Mesothelial cell of epicardium (in vitro differentiated cells): ENCODE data around the gene OR2G6. TPM values are rescaled to one million over a fixed set of nuclear protein-coding genes. Genes with fewer than 3 reads are reported as not detected.
"Not testable (repeated sequence)": the region's sequence is repeated elsewhere in the genome, so short reads cannot be mapped to it uniquely, and the experiment has no call there.

ENCODE experiments used
- DNase-seq, 2 experiments: peaks; one replicate each; pipeline ENCODE4 v3.0.0; 2021; ENCODE audit warnings: low spot score in 2 of 2; ENCODE audit not compliant: unreplicated experiment in 2 of 2
- H3K27ac Mint-ChIP-seq: 2 replicates; pipeline ENCODE4 v1.8.0; 2021; ENCODE audit warnings: mixed read lengths
- H3K27me3 Mint-ChIP-seq: 2 replicates; pipeline ENCODE4 v1.8.0; 2021; ENCODE audit warnings: low read depth, mixed read lengths
- H3K36me3 Mint-ChIP-seq: 2 replicates; pipeline ENCODE4 v1.8.0; 2021; ENCODE audit warnings: mixed read lengths
- H3K4me1 Mint-ChIP-seq: 2 replicates; pipeline ENCODE4 v1.8.0; 2021; ENCODE audit warnings: mixed read lengths
- H3K4me3 Mint-ChIP-seq: 2 replicates; pipeline ENCODE4 v1.8.0; 2021; ENCODE audit warnings: mild to moderate bottlenecking, moderate library complexity, mixed read lengths
- H3K9me3 Mint-ChIP-seq: 2 replicates; pipeline ENCODE4 v1.8.0; 2021; ENCODE audit warnings: mixed read lengths
- total RNA-seq: library from RNA; stranded (reverse); gene quantifications from 3 replicates; pipeline ENCODE4 v1.2.1, GENCODE V29; 2021
- TF ChIP-seq, protein P1 (sequence below): fragments of 200-600 bp; sonication (generic); IDR thresholded peaks from one replicate; pipeline ENCODE4 v1.5.0; 2021; ENCODE audit warnings: antibody characterized with exemption; ENCODE audit not compliant: unreplicated experiment

The OR2G6 gene
- total RNA-seq, 1 donor from 2014 or later, result 0.04 TPM

DNA sequence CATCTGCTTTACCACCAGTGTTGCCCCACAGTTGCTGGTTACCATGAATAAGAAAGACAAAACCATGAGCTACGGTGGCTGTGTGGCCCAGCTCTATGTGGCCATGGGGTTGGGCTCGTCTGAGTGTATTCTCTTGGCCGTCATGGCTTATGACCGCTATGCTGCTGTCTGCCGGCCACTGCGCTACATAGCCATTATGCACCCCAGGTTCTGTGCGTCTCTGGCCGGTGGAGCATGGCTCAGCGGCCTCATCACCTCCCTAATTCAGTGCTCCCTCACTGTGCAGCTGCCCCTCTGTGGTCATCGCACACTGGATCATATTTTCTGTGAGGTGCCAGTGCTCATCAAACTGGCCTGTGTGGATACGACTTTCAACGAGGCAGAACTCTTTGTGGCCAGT, 14.0 kb downstream of the OR2G6 start:
- Mint-ChIP-seq H3K4me3 (no peak overlapping the region), H3K27ac (no peak overlapping the region), H3K4me1 (no peaks in the 10 kb centered on the region), H3K9me3 (peaks cover 54% of the 10 kb centered on the region), H3K27me3 (no peaks in the 10 kb centered on the region), H3K36me3 (no peaks in the 10 kb centered on the region)
- TF ChIP-seq, protein P1, sequence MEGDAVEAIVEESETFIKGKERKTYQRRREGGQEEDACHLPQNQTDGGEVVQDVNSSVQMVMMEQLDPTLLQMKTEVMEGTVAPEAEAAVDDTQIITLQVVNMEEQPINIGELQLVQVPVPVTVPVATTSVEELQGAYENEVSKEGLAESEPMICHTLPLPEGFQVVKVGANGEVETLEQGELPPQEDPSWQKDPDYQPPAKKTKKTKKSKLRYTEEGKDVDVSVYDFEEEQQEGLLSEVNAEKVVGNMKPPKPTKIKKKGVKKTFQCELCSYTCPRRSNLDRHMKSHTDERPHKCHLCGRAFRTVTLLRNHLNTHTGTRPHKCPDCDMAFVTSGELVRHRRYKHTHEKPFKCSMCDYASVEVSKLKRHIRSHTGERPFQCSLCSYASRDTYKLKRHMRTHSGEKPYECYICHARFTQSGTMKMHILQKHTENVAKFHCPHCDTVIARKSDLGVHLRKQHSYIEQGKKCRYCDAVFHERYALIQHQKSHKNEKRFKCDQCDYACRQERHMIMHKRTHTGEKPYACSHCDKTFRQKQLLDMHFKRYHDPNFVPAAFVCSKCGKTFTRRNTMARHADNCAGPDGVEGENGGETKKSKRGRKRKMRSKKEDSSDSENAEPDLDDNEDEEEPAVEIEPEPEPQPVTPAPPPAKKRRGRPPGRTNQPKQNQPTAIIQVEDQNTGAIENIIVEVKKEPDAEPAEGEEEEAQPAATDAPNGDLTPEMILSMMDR, result no peak
- no peak for DNase-seq

GRCh38 chr1:248537449-248537848, 29.6 kb downstream of the OR2G6 start:
- DNase-seq, H3K27me3 Mint-ChIP-seq, H3K4me3 Mint-ChIP-seq, H3K4me1 Mint-ChIP-seq, H3K36me3 Mint-ChIP-seq, H3K9me3 Mint-ChIP-seq, H3K27ac Mint-ChIP-seq: not testable (repeated sequence)

GRCh38 chr1:248547383-248547782, 39.5 kb downstream of the OR2G6 start:
- H3K27me3 Mint-ChIP-seq, H3K9me3 Mint-ChIP-seq, H3K36me3 Mint-ChIP-seq, H3K4me1 Mint-ChIP-seq, H3K27ac Mint-ChIP-seq, DNase-seq, H3K4me3 Mint-ChIP-seq: not testable (repeated sequence)

DNA sequence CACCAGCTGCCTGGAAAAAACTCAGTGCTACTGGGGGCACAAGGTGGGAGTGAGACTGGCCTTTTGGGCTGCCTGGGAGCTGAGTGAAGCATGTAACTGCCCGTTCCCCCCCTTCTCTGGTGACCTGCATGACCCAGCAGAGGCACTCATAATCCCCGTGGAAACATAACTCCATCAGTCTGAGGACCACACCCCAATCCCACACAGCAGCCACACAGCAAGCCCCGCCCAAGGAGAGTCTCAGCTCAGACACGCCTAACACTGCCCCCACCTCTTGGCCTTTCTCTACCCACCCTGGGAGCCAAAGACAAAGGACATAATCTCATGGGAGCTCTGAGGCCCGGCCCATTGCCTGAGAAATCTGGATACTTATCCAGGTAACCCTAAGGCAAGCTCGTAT, 43.2 kb downstream of the OR2G6 start:
- not testable (repeated sequence) for H3K36me3 Mint-ChIP-seq, H3K9me3 Mint-ChIP-seq, H3K27me3 Mint-ChIP-seq, H3K4me3 Mint-ChIP-seq, DNase-seq, H3K4me1 Mint-ChIP-seq, H3K27ac Mint-ChIP-seq

DNA sequence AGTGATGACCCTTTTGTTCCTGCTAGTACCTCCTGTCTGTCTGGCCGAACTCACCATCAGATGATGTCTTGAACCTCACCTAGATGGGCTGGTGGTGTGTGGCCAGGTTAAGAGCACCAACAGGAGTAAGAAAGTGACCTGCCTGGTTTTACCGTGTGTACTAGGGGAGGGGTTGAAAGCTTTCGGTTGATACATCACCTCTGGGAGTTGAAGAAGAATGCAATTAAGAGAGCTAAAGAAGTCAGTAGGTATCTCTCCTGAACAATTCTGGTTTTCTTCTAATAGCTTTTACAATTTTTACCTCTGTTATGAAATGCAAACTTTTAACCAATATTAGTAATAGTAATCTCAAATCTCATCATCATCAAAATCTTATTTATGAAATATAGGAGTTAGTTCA, 54.8 kb downstream of the OR2G6 start, which contains the start of gene OR2T29:
OR2T29 (minus strand) TSS at position 101 of the 400 bp plus-strand sequence. CDS start 3,281 bp downstream, outside the sequence.
- not testable (repeated sequence) for H3K27ac Mint-ChIP-seq, H3K4me3 Mint-ChIP-seq, DNase-seq, H3K27me3 Mint-ChIP-seq, H3K4me1 Mint-ChIP-seq, H3K36me3 Mint-ChIP-seq, H3K9me3 Mint-ChIP-seq

DNA sequence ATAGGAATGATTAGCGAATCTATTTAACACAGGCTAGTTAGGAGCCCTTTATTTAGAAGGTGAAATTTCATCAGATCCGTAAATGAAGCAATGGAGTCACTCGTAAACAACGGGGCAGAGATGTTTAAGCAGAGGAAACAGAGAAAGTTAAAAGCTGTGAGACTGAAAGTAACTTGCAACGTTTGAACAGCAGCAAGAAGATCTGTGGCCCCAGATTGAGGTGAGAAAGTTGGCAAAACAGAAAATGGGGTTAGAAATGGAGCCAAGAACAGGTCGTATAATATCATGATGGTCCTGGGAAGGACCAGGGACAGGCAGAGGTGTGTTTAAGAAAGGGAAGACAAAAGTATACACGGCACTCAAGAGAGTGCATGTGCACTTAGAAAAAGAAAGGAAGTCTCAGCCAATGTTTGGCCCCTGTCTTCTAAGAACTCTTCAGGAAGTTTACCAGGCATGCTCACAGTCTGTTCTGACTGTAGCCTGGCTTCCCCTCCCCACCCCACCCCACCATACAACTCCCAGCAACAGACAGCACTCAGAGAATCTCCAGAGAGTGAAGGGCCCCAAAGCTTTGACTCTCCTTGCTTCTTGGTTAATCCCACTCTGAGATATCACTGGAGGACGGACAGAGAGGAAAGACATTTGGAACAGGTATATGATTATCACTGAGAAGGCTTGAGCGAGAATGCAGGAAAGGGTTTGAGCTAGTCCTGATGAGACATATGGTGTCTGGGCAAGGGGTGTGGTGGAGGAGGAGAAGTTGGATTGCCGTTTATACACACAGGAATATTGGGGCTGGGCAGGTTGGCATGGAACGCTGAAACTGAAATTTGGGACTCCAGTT, 57.9 kb downstream of the OR2G6 start:
- not testable (repeated sequence) for DNase-seq, H3K27ac Mint-ChIP-seq, H3K4me3 Mint-ChIP-seq, H3K27me3 Mint-ChIP-seq, H3K4me1 Mint-ChIP-seq, H3K36me3 Mint-ChIP-seq
- H3K9me3 Mint-ChIP-seq, result peaks cover 19% of the 10 kb centered on the region

DNA sequence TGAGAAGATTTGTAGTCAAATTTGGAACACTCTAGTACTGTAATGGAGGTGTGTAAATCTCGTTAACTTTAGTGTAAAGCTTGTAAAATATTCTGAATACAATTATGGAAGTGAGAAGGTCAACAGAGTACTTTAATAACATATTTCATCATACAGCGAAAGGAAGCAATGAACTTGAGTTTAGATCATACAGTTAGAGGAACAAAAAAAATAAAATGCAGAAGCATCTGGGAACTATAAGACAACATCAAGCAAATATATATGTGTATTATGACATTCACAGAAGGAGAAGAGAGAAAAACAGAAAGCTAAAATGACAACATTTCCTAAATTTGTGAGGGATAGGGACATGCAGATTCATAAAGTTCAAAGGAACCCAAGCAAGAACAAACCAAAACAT, 61.2 kb downstream of the OR2G6 start:
- H3K4me3 Mint-ChIP-seq, H3K36me3 Mint-ChIP-seq, H3K27ac Mint-ChIP-seq, DNase-seq, H3K27me3 Mint-ChIP-seq, H3K4me1 Mint-ChIP-seq: not testable (repeated sequence)
- peaks cover 24% of the 10 kb centered on the region for H3K9me3 Mint-ChIP-seq

GRCh38 chr1:248570811-248571210, 62.9 kb downstream of the OR2G6 start:
- peaks cover 24% of the 10 kb centered on the region for H3K9me3 Mint-ChIP-seq
- not testable (repeated sequence) for H3K4me3 Mint-ChIP-seq, DNase-seq, H3K4me1 Mint-ChIP-seq, H3K27ac Mint-ChIP-seq, H3K27me3 Mint-ChIP-seq, H3K36me3 Mint-ChIP-seq

DNA sequence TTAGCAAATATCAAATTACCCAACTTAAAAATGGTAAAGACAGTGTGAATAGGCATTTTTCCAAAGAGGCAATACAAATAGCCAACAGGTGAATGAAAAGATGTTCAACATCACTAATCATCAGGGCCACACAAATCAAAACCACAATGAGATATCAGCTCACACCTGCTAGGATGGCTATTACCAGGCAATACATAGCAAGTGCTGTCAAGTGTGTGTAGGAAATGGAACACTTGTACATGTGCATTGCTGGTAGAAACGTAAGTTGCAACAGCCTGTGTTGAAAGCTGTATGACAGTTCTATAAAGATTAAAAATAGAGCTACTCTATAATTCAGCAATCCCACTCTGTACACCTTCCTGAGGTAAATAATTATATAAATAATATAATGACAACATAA, 64.2 kb downstream of the OR2G6 start:
- H3K4me1 Mint-ChIP-seq, H3K27ac Mint-ChIP-seq, H3K4me3 Mint-ChIP-seq, H3K27me3 Mint-ChIP-seq, H3K36me3 Mint-ChIP-seq, DNase-seq: not testable (repeated sequence)
- peaks cover 34% of the 10 kb centered on the region for H3K9me3 Mint-ChIP-seq

DNA sequence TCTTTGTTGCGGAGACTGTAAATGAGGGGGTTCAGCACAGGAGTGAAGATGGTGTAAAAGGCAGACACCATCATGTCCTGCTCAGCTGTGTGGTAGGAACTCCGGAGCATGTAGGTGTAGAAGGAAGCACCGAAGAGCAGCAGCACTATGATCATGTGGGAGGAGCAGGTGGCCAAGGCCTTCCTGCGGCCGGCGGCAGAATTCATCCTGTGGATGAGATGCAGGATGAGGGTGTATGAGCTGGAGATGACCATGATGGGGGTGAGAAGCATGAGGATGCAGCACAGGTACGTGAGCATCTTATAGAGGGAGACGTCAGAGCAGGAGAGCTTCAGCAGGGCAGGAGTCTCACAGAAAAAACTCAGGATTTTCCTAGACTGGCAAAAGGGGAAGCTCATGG, 66.0 kb downstream of the OR2G6 start:
- H3K4me1 Mint-ChIP-seq, H3K27ac Mint-ChIP-seq, H3K36me3 Mint-ChIP-seq, H3K4me3 Mint-ChIP-seq, H3K27me3 Mint-ChIP-seq, DNase-seq: not testable (repeated sequence)
- H3K9me3 Mint-ChIP-seq, result peaks cover 39% of the 10 kb centered on the region

- H3K4me3 Mint-ChIP-seq, H3K4me1 Mint-ChIP-seq, H3K27me3 Mint-ChIP-seq, H3K27ac Mint-ChIP-seq, H3K36me3 Mint-ChIP-seq, DNase-seq: not testable (repeated sequence)
- H3K9me3 Mint-ChIP-seq, result peaks cover 42% of the 10 kb centered on the region
Observed at GRCh38 chr1:248574657-248575056, 66.8 kb downstream of the OR2G6 start, which contains the start of gene OR2T34. Gene OR2T34 (minus strand): TSS chr1:248574757. CDS start chr1:248574757, 0 bp downstream.
